Measurements from ENCODE around the gene PPP1R9A.

DNA sequence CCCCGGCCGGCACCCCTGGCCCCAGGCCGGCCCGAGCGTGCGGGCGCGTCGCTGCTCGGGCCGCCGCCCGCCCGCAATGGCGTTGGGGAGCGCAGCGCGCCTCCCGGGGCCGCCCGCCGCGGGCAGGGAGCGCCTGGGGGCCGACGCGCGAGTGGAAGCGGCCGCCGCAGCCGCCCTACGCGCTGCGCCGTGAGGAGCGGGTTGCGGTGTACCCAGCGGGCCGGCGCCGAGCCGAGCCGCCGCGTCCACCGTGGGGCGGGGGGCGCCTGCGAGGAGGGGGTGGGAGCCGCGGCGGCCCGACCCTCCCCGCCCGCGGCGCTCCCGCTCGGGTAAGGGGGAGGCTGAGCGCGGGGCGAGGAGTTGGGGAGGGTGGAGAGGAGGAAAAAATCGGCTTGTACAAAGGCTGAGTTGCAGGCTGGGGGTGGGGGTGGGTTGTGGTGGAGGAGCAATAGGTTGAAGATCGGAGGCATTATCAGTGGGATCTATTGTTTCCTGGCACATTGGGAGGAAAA is 473 bp downstream of the PPP1R9A start:
- TF ChIP-seq, protein P1, sequence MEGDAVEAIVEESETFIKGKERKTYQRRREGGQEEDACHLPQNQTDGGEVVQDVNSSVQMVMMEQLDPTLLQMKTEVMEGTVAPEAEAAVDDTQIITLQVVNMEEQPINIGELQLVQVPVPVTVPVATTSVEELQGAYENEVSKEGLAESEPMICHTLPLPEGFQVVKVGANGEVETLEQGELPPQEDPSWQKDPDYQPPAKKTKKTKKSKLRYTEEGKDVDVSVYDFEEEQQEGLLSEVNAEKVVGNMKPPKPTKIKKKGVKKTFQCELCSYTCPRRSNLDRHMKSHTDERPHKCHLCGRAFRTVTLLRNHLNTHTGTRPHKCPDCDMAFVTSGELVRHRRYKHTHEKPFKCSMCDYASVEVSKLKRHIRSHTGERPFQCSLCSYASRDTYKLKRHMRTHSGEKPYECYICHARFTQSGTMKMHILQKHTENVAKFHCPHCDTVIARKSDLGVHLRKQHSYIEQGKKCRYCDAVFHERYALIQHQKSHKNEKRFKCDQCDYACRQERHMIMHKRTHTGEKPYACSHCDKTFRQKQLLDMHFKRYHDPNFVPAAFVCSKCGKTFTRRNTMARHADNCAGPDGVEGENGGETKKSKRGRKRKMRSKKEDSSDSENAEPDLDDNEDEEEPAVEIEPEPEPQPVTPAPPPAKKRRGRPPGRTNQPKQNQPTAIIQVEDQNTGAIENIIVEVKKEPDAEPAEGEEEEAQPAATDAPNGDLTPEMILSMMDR (IDR thresholded peaks at IDR 0.05): no peak
- TF ChIP-seq POLR2A (IDR thresholded peaks at IDR 0.05): no peak

All from gastroesophageal sphincter (tissue), 3 donors.